Measurements from ENCODE around the gene POLR3B.
A peak's percentile ranks its signal among the peaks of the same experiment; 100 is the strongest.
"Not testable (repeated sequence)": the region's sequence is repeated elsewhere in the genome, so short reads cannot be mapped to it uniquely, and the experiment has no call there.

Gene POLR3B

DNA sequence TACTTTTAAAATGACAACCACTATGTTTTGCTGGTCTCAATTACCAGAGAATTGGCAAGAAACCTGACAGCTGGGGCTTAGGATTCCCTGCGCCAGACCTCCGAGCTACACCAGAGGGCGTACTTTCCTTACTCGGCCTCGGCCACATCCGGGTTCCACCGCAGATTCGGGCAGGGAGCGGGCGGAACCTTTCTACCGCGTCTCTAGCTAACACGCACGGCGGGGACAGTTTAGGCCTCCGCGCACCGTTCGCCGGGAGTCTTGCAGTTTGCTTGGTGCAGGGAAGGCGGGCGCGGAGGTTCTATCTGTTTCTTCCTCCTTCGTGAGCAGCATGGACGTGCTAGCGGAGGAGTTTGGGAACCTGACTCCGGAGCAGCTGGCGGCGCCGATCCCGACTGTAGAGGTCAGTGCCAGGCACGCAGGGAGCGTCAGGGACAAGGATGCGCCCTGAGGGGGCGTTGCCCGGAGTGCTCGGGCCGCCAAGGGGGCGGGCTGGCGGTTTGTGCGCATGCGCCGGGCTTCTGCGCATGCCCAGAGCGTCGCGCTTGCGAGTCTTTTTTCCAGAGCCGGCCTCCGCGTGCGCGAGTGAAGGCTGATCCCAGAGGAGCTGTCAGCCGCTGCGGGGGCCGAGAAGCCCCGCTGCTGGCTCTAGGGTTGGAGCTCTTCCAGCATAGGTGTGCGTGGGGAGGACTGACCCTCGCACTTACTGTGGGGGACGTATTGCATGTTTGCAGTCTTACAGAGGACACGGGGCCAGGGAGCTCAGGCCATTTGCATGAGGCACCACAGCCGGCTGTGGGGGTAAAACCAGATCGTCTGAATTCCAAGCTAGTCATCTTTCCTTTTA, at the start of gene POLR3B:
POLR3B (plus strand) TSS at position 200 of the 847 bp plus-strand sequence; CDS start at position 332, 132 bp downstream.
- DNase-seq (ENCODE audit: extremely low spot score, insufficient read length, low read depth) (peak; percentile 89), FAIRE-seq (peak; percentile 90)

DNA sequence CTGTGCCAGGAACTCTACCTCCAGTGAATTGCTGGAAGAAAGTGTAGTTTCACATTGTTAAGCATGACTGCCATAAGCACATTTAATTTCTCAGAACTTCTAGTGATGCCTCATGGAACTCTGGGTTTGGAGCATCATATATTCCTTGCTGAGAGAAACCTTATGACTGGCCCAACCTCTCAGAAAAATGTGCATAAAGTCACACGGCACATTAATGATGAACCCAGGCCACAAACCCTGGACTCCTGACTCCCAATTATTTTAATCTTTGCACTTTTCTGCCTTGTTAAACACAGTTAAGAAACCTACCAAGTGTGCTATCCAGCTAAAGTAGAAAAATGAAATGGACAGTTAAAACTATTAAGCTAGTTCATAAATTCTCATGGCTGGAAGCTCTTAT, 49.4 kb upstream of the POLR3B start:
- FAIRE-seq = no peak

DNA sequence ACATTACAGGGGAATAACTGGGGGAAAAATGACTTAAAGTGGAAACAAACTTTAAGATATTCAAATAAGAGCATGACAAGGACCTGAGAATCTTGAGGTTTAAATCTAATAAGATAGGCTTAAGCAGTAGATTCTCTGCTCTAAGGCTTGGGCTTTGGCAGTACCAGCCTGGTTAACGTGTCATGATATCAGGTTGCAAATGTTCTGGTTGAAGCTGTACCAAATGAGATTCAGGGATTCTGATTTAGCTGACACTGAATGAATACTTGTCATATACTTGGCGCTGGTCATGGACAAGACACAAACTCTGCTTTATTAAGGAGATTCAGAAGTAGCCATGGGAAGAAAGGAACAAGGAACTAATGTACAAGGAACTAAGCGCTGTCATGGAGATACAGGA, 48.9 kb upstream of the POLR3B start:
- no peak for DNase-seq (ENCODE audit: extremely low spot score, insufficient read length, low read depth)
- FAIRE-seq = no peak

More for the DNA sequence above, 49.4 kb upstream of the POLR3B start:
- DNase-seq (ENCODE audit: extremely low spot score, insufficient read length, low read depth) = no peak

DNA sequence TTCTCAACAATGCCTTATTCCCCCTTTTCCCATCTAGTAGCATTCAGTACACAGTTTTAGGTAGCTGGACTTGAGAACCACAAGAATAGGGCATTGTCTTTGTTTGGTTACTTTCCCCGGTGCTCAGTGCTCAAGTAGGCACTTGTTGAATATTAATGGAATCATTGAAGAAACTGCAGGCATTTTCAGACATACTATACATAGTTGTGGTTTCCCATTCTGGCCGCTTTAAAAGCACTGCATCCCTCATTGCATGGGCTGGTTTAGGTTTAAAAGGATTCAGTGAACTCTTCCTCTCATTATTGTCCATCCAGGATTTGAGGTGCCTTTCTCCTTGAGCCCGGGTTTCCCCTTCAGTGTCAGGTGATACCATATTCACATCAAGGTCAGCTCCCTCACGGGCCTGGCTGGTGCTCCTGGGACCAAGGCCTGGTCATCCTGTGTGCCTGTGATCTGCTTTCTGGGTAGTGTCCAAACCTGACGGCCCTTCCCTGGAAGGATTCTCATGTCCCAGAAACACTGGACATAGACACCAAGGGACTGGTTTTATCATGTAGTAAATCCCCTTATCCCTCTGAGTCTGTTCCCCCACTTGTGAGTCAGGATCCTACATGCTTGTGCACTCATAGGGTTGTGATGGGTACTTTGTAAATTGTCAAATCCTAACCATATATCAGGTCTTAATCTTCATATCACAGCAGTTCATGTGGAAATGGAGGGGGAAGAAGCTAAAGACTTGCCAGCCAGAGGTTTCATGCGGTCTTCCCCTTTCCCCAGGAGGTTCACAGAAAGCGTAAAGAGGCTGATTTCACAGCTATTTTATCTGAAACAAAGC, 47.7 kb upstream of the POLR3B start:
- DNase-seq (ENCODE audit: extremely low spot score, insufficient read length, low read depth) = no peak
- FAIRE-seq = no peak

- DNase-seq (ENCODE audit: extremely low spot score, insufficient read length, low read depth) (no peak), FAIRE-seq (no peak)
These were observed 46.9 kb upstream of the POLR3B start for GRCh38 chr12:106310687-106311086.

DNA sequence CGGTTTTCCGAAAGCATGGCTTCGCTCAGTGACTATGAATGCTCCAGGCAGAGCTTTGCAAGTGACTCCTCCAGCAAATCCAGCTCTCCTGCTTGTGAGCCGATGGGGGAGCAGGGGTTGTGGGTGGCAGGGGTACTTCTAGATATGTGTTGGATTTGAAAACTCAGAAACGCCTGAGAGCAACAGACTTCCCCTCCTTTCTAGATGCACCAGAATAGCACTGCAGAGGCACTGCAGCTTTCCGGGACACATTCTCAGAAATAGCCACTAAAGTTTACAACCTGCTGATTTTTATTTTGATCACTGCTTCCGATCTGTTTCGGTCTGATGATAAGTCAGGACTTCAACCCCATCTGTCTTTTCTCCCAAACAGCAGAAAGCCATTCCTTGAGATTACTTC, 46.4 kb upstream of the POLR3B start:
- FAIRE-seq (no peak), DNase-seq (ENCODE audit: extremely low spot score, insufficient read length, low read depth) (no peak)

GRCh38 chr12:106313413-106313812, 44.1 kb upstream of the POLR3B start:
- not testable (repeated sequence) for DNase-seq (ENCODE audit: extremely low spot score, insufficient read length, low read depth)

GRCh38 chr12:106315523-106315922, 42.0 kb upstream of the POLR3B start:
- DNase-seq (ENCODE audit: extremely low spot score, insufficient read length, low read depth) (no peak), FAIRE-seq (no peak)

More at GRCh38 chr12:106313413-106313812, 44.1 kb upstream of the POLR3B start:
- FAIRE-seq = not testable (repeated sequence)

DNA sequence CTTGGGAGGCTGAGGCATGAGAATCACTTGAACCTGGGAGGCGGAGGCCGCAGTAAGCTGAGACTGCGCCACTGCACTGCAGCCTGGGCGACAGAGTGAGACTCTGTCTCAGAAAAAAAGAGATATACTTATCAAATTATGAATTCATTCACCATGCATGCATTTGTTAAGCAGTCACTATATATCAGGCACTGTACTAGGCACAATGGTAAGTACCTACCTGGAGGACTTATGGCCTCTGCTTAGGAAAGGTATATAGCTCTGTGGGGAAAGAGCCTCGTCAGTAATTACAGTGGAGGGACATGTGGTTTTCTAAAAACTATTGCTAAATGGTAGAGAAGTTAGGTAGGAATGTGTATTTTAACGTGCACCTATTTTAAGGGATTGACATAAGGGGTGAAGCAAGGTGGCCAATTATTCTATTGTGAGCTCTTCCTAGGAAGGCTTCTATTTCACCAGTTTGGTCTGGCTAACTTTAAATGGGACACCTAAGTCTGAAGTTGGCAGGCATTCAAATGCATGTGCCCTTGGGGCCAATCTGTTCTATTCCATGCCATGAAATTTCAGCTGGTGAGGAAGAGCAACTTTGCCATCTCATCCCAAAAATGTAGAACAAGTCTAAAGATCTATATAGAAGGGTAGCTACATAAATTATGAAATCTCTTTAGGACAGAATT, 40.0 kb upstream of the POLR3B start:
- no peak for FAIRE-seq

DNA sequence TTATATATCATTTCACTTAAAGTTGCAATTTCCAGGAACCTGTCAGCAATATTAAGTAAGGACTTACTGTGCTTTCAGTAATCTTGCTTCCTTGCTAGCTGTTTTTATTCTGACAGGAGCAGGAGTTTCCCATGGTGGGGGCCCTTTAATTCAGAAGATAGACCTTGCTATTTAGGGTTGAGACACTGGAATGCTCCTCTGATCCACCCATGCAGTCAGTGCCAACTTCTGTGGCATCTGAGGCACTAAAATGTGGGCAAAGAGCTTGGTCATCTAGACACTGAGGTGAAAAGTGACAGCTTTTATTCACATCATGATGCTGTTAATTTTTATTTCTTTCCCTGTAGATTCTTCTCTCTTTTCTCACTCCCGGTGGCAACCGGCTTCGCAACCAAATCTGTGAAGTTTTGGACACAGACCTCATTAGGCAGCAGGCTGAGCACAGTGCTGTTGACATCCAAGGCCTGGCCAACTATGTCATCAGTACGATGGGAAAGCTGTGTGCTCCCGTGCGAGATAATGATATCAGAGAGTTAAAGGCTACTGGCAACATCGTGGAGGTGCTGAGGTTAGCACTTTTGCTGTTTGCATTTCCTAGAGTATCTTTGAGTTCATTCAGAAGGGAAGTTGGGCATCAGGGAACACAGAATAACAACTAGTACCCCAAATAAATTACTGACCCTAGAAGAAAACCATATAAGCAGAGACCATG, 36.3 kb upstream of the POLR3B start:
- no peak for DNase-seq (ENCODE audit: extremely low spot score, insufficient read length, low read depth)
- FAIRE-seq = no peak

More for the DNA sequence above, 40.0 kb upstream of the POLR3B start:
- no peak for DNase-seq (ENCODE audit: extremely low spot score, insufficient read length, low read depth)

DNA sequence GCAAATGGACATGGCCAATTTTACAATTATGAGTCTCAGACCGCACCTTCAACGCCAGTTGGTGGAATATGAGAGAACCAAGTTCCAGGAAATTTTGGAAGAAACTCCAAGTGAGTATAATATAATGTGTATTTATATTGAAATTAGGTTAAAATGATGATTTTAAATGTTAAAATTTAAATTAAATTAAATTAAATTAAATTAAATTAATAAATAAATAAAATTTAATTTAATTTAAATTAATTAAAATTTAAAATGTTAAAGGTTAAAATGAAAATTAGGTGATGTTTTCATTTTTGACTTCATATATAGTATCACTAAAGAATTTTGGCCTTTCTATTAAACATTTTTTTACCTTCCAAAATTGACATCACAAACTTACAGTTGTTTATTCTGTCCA, 34.0 kb upstream of the POLR3B start:
- no peak for FAIRE-seq
- DNase-seq (ENCODE audit: extremely low spot score, insufficient read length, low read depth) = no peak

DNA sequence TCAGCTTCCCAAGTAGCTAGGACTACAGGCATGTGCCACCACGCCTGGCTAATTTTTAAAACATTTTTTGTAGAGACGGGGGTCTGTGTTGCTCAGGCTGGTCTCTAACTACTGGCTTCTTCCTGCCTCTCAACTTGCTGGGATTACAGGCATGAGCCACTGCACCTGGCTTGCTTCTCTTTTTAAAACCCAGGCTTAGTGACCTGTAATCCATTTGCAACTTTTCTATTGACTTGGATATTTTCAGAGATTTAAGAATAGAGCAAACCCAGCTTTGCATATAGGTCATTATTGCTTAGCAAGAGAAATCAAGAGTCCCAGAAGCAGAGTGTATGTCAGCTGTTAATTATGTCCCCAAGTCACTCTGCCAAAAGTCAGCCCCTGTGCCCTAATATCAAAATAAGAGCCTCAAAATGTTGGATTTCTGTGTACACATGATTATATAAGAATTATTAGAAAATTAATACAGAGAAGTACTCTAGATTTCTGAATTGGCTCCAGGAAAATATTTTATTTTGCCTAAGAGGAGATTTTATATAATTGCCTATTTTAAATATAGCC, 30.2 kb upstream of the POLR3B start:
- FAIRE-seq = no peak
- DNase-seq (ENCODE audit: extremely low spot score, insufficient read length, low read depth) = no peak

DNA sequence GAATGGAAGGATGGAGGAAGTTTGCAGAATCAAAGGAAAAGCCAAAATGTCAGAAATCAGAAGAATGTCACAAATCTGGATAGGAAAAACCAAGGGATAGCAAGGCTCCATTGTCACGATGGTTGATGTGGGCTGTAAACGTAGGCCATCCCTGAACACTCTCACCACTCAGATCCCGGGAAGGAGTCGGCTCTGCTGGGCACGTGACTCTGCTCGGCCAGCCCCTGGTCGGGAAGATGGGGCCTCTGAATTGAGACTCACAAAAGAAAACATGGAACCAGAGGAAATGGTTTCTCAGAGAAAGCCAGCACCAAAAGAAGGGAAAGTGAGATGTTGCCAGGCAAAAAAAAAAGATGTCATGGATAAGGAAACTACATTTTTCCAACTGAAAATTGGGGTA, 28.8 kb upstream of the POLR3B start:
- DNase-seq (ENCODE audit: extremely low spot score, insufficient read length, low read depth) (no peak), FAIRE-seq (no peak)

- DNase-seq (ENCODE audit: extremely low spot score, insufficient read length, low read depth) = no peak
- no peak for FAIRE-seq
These were observed 28.1 kb upstream of the POLR3B start for GRCh38 chr12:106329231-106329982.

GRCh38 chr12:106331599-106331998, 25.9 kb upstream of the POLR3B start:
- no peak for DNase-seq (ENCODE audit: extremely low spot score, insufficient read length, low read depth)
- no peak for FAIRE-seq

GRCh38 chr12:106332536-106332935, 25.0 kb upstream of the POLR3B start:
- DNase-seq (ENCODE audit: extremely low spot score, insufficient read length, low read depth) = no peak
- no peak for FAIRE-seq

DNA sequence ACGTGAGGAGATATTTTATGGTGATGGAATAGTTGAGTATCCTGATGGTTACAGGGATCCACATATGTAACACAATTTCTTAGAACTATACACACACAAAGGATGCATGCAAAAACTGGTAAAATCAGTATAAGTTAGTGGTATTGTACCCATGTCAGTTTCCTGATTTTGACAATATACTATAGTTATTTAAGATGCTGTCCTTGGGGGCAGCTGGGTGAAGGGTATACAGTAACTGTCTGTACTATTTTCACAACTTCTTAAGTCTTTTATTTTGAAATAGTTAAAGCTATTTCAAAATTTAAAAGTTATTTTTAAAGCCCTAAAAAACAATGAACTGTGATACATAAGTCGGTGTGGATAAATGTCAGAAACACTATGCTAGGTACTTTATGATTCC, 24.5 kb upstream of the POLR3B start:
- FAIRE-seq = no peak
- DNase-seq (ENCODE audit: extremely low spot score, insufficient read length, low read depth) = no peak

GRCh38 chr12:106333756-106334155, 23.8 kb upstream of the POLR3B start:
- FAIRE-seq (no peak), DNase-seq (ENCODE audit: extremely low spot score, insufficient read length, low read depth) (no peak)
